HUES6 (cell line): ENCODE data around the gene INSRR.

ENCODE experiments used
- H3K27ac ChIP-seq: 2 replicates; pipeline ENCODE4 v1.7.0; 2013; ENCODE audit warnings: low read depth, mild to moderate bottlenecking, low read length, inconsistent platforms
- H3K27me3 ChIP-seq: 2 replicates; pipeline ENCODE4 v1.6.1; 2013; ENCODE audit warnings: low read length; ENCODE audit not compliant: control insufficient read depth, insufficient read depth
- H3K36me3 ChIP-seq: 2 replicates; pipeline ENCODE4 v1.6.1; 2013; ENCODE audit warnings: low read length; ENCODE audit not compliant: control insufficient read depth, insufficient read depth
- H3K4me1 ChIP-seq: 2 replicates; pipeline ENCODE4 v1.6.1; 2013; ENCODE audit warnings: low read length; ENCODE audit not compliant: control insufficient read depth, insufficient read depth
- H3K4me3 ChIP-seq: 2 replicates; pipeline ENCODE4 v1.5.1; 2013; ENCODE audit warnings: low read depth, low read length
- H3K9ac ChIP-seq: one replicate; pipeline ENCODE4 v1.6.1; 2013; ENCODE audit warnings: mild to moderate bottlenecking, low read length
- H3K9me3 ChIP-seq: 2 replicates; pipeline ENCODE4 v1.6.1; 2013; ENCODE audit warnings: low read depth, low read length; ENCODE audit not compliant: control insufficient read depth, insufficient read depth

INSRR gene

GRCh38 chr1:156900896-156901589 is 42.1 kb upstream of the INSRR start:
- Histone ChIP-seq H3K27ac (no peak overlapping the region), H3K4me1 (peaks cover 27% of the 10 kb centered on the region), H3K4me3 (no peak overlapping the region), H3K36me3 (no peaks in the 10 kb centered on the region), H3K9me3 (no peaks in the 10 kb centered on the region), H3K27me3 (peaks cover 10% of the 10 kb centered on the region; the same call in 1 of the 2 replicates), H3K9ac (no peak overlapping the region)

- Histone ChIP-seq H3K4me3 (no peak overlapping the region), H3K36me3 (no peaks in the 10 kb centered on the region), H3K9me3 (no peaks in the 10 kb centered on the region), H3K4me1 (peaks cover 33% of the 10 kb centered on the region), H3K27ac (no peak overlapping the region), H3K27me3 (peaks cover 12% of the 10 kb centered on the region), H3K9ac (no peak overlapping the region)
These were observed 41.2 kb upstream of the INSRR start for GRCh38 chr1:156899956-156900718.

- H3K4me3 ChIP-seq = no peak overlapping the region
- no peaks in the 10 kb centered on the region for H3K36me3 ChIP-seq
- peaks cover 42% of the 10 kb centered on the region for H3K4me1 ChIP-seq
- no peak overlapping the region for H3K27ac ChIP-seq
- no peaks in the 10 kb centered on the region for H3K9me3 ChIP-seq
- peaks cover 22% of the 10 kb centered on the region for H3K27me3 ChIP-seq
- H3K9ac ChIP-seq = no peak overlapping the region
These were observed 40.2 kb upstream of the INSRR start for GRCh38 chr1:156898971-156899664.

- Histone ChIP-seq H3K9me3 (no peaks in the 10 kb centered on the region), H3K27me3 (peaks cover 31% of the 10 kb centered on the region), H3K9ac (no peak overlapping the region), H3K4me1 (peaks cover 47% of the 10 kb centered on the region), H3K36me3 (no peaks in the 10 kb centered on the region), H3K4me3 (no peak overlapping the region), H3K27ac (no peak overlapping the region)
These were observed 39.2 kb upstream of the INSRR start for GRCh38 chr1:156898161-156898566.

GRCh38 chr1:156897078-156897825 is 38.3 kb upstream of the INSRR start:
- no peak overlapping the region; the same call in 1 of the 2 replicates for H3K27ac ChIP-seq
- H3K27me3 ChIP-seq = peaks cover 39% of the 10 kb centered on the region
- no peaks in the 10 kb centered on the region for H3K36me3 ChIP-seq
- no peak overlapping the region for H3K4me3 ChIP-seq
- peaks cover 47% of the 10 kb centered on the region for H3K4me1 ChIP-seq
- no peaks in the 10 kb centered on the region for H3K9me3 ChIP-seq
- peak overlapping the region; percentile 48 for H3K9ac ChIP-seq

- H3K27ac ChIP-seq = no peak overlapping the region; the same call in 1 of the 2 replicates
- H3K9ac ChIP-seq = peak overlapping the region; percentile 48
- no peaks in the 10 kb centered on the region for H3K9me3 ChIP-seq
- peaks cover 46% of the 10 kb centered on the region for H3K27me3 ChIP-seq
- H3K36me3 ChIP-seq = no peaks in the 10 kb centered on the region
- H3K4me3 ChIP-seq = no peak overlapping the region
- H3K4me1 ChIP-seq = peaks cover 53% of the 10 kb centered on the region
These were observed 37.6 kb upstream of the INSRR start for GRCh38 chr1:156896490-156897033.

GRCh38 chr1:156895927-156896326 is 37.0 kb upstream of the INSRR start:
- no peak overlapping the region for H3K27ac ChIP-seq
- no peak overlapping the region for H3K4me3 ChIP-seq
- H3K36me3 ChIP-seq = no peaks in the 10 kb centered on the region
- peaks cover 50% of the 10 kb centered on the region for H3K27me3 ChIP-seq
- H3K9me3 ChIP-seq = no peaks in the 10 kb centered on the region
- no peak overlapping the region for H3K9ac ChIP-seq
- peaks cover 54% of the 10 kb centered on the region for H3K4me1 ChIP-seq

- H3K9ac ChIP-seq = no peak overlapping the region
These were observed 36.5 kb upstream of the INSRR start for GRCh38 chr1:156895455-156895812.

GRCh38 chr1:156894711-156895454 is 36.0 kb upstream of the INSRR start:
- Histone ChIP-seq H3K27me3 (peaks cover 57% of the 10 kb centered on the region), H3K27ac (no peak overlapping the region), H3K9me3 (no peaks in the 10 kb centered on the region), H3K4me3 (no peak overlapping the region), H3K36me3 (no peaks in the 10 kb centered on the region), H3K4me1 (peaks cover 54% of the 10 kb centered on the region), H3K9ac (no peak overlapping the region)

More at GRCh38 chr1:156895455-156895812, 36.5 kb upstream of the INSRR start:
- Histone ChIP-seq H3K4me1 (peaks cover 54% of the 10 kb centered on the region), H3K9me3 (no peaks in the 10 kb centered on the region), H3K27ac (no peak overlapping the region), H3K36me3 (no peaks in the 10 kb centered on the region), H3K4me3 (no peak overlapping the region), H3K27me3 (peaks cover 55% of the 10 kb centered on the region)

- Histone ChIP-seq H3K27ac (no peak overlapping the region), H3K9me3 (no peaks in the 10 kb centered on the region), H3K27me3 (peaks cover 58% of the 10 kb centered on the region), H3K4me1 (peaks cover 54% of the 10 kb centered on the region), H3K36me3 (no peaks in the 10 kb centered on the region), H3K4me3 (peak overlapping the region; percentile 54), H3K9ac (no peak overlapping the region)
These were observed 35.1 kb upstream of the INSRR start for GRCh38 chr1:156894001-156894400.
